Nephron (organoid): Measurements from ENCODE around the gene TCF15.

ENCODE experiments used
- H3K27ac Mint-ChIP-seq, 3 experiments: 2 replicates each; pipeline ENCODE4 v1.8.0; 2020; ENCODE audit warnings: mixed read lengths in 3 of 3, mild to moderate bottlenecking in 2 of 3, moderate library complexity in 1 of 3
- H3K27me3 Mint-ChIP-seq: 2 replicates; pipeline ENCODE4 v1.8.0; 2021; ENCODE audit warnings: low read depth, mild to moderate bottlenecking, moderate library complexity, mixed read lengths
- H3K36me3 Mint-ChIP-seq: 2 replicates; pipeline ENCODE4 v1.8.0; 2020; ENCODE audit warnings: low read depth, mixed read lengths
- H3K4me1 Mint-ChIP-seq: 2 replicates; pipeline ENCODE4 v1.8.0; 2020; ENCODE audit warnings: mixed read lengths
- H3K4me3 Mint-ChIP-seq, 3 experiments: 2 replicates each; pipeline ENCODE4 v1.8.0; 2020; ENCODE audit warnings: mild to moderate bottlenecking in 3 of 3, mixed read lengths in 3 of 3, moderate library complexity in 2 of 3
- H3K9me3 Mint-ChIP-seq: 2 replicates; pipeline ENCODE4 v1.8.0; 2020; ENCODE audit warnings: mixed read lengths
- TF ChIP-seq, protein P1 (sequence below), 3 experiments: fragments of 200-600 bp; sonication (generic); IDR thresholded peaks; one replicate each; pipeline ENCODE4 v1.5.0; 2021; ENCODE audit warnings: antibody characterized with exemption in 3 of 3; ENCODE audit not compliant: unreplicated experiment in 3 of 3

The TCF15 gene

DNA sequence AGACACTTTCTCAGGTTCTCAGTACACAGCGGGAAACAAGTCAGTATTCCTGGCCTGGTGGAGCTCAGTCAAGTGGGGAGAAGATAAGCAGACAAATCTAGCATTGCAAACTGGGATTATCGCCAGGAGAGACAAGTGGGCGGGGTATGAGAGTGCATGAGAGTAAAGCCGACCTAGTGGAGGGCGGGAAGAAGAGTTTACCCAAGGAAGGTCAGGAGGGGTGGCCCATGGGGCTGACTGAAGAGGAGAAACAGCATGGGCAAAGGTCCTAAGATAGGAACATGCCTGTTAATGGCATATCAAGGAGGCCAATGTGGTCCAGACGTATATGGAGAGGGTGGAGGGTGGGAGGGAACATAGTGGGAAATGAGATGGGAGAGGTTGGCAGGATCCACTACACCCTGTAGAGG lies 54.1 kb downstream of the TCF15 start:
- TF ChIP-seq, protein P1, sequence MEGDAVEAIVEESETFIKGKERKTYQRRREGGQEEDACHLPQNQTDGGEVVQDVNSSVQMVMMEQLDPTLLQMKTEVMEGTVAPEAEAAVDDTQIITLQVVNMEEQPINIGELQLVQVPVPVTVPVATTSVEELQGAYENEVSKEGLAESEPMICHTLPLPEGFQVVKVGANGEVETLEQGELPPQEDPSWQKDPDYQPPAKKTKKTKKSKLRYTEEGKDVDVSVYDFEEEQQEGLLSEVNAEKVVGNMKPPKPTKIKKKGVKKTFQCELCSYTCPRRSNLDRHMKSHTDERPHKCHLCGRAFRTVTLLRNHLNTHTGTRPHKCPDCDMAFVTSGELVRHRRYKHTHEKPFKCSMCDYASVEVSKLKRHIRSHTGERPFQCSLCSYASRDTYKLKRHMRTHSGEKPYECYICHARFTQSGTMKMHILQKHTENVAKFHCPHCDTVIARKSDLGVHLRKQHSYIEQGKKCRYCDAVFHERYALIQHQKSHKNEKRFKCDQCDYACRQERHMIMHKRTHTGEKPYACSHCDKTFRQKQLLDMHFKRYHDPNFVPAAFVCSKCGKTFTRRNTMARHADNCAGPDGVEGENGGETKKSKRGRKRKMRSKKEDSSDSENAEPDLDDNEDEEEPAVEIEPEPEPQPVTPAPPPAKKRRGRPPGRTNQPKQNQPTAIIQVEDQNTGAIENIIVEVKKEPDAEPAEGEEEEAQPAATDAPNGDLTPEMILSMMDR (IDR thresholded peaks at IDR 0.05; ENCODE audit: unreplicated experiment in 3 of 3), result no peak
- Mint-ChIP-seq H3K36me3 (no peaks in the 10 kb centered on the region), H3K4me3 (no peak overlapping the region), H3K4me1 (peaks cover 12% of the 10 kb centered on the region), H3K27me3 (peaks cover 31% of the 10 kb centered on the region), H3K9me3 (no peaks in the 10 kb centered on the region), H3K27ac (no peak overlapping the region)
